HG02970 (cell line): Measurements from ENCODE around the gene RBMS3.

Experiments used
- ATAC-seq: cut with Tn5 transposase; IDR thresholded peaks from one replicate; pipeline ENCODE4 v1.9.1; 2021; ENCODE audit warnings: mild to moderate bottlenecking, moderate library complexity, moderate number of reproducible peaks; ENCODE audit not compliant: unreplicated experiment, low FRiP score

The RBMS3 gene

DNA sequence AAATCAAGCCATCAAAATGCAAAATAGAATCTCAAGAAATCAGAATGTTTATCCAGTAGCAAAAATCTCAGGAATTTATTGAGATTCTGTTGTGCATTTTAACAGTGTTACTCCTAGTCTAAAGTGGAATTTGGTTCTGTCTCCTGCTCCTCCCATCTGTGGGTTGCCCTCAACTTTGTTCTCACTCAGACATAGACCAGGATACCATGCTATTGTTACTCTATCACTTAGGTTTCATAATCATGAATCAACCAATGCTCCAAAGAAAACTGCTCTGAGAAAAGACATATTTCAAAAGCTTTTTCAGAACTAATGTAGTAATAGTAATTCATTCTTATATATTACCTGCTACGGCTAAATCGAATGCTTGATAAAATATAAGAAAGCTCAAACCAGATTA, 274.7 kb downstream of the RBMS3 start:
- no peak for ATAC-seq

DNA sequence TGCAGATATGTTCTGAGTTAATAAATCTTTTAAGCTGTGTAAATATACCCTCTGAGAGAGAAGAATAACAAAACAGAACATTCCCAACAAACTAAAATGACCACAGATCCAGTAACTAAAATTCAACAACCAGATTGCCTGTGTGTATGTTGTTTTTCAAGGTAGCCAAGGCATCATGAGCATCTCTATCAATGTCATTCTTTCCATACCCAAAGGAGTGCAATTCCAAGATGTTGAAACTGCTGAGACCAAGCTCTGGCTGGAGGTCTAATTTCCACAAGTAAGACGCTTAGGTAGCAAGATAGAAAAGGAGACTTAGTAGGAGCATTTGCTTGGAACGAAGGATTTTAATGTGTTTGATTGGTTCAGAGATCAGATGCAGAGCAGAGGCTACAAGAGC, 276.3 kb downstream of the RBMS3 start:
- no peak for ATAC-seq

DNA sequence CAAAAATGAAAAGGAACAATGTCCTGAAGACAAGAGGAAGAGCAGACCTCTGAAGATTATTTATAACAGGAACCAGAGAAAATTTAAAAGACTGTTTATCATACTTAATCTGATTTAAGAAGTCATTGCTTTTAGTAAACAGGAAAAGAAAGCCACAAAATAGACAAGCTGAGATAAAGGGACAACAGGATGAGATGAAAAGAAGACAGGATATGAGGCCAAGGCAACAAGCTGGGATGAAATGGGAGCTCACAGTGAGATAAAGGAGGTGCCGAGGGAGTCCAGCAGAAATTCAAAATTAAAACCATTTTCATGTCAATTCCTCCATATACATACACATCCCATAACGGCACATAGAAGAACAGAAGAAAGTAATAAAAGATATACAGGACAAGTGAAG, 277.0 kb downstream of the RBMS3 start:
- ATAC-seq = no peak

DNA sequence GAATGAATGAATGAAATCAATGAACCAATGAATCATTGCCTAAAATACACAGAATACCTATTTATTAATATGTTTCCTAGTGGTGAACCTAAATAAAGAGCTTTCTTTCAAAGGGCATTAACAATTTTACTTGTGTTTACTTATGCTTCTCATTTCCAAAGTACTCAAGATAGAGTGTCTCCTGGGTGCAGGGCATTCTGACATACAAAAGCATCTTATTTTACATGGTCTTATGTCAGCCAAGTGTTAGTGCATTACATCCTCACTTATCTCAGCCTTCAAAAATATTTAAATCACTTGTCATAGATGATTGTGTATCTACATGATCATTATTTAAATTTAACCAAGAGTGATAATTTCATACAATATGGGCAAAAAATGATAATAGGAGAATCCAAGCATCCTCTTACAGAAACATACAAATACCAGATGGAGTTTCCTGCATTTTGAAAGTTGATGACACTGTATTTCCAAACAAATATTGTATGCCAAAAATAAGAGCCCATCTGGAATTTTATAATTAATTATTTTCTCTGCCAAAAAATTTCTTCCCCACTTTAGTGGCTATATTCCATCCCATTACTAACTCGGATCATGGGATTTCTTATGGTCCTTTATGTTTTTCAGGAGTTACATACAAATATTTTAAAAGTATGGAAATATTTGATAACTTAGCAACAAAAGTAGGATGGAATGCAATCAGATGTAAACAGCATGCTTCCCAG, 279.0 kb downstream of the RBMS3 start:
- no peak for ATAC-seq

DNA sequence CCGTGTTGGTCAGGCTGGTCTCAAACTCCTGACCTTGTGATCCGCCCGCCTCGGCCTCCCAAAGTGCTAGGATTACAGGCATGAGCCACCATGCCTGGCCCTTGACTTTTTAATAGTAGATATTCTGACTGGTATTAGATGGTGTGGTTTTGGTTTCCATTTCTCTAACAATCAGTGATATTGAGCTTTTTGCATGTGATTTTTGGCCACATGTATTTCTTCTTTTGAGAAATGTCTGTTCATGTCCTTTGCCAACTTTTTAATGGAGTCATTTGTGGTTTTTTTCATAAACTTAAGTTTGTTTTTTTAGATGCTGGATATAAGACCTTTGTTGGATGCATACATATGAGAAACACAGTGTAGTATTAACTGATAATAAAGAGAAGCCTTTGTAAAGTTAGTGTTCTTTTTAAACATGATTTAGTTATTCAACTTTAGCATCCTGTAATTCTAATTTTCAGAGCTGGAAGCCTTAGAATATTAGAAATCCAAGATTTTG, 280.8 kb downstream of the RBMS3 start:
- ATAC-seq = no peak

DNA sequence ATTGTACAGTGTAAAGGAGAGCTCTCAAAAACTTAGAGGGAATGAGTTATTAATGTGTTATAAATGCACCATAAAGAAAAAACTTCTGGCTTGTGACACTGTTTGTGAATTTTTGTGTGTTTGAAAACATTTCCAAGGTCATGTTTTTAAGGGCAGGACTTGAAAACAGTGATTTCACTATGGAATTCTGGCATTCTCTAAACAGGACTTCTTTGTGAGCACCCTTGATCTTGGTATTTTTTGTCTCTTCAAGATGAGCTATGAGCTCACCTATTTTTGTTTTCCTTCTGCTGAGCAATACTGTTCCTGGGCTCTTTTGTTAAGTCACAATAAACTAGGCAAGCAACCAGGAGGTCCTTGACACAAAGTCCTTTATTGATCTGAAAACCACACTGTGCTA, 284.4 kb downstream of the RBMS3 start:
- no peak for ATAC-seq

DNA sequence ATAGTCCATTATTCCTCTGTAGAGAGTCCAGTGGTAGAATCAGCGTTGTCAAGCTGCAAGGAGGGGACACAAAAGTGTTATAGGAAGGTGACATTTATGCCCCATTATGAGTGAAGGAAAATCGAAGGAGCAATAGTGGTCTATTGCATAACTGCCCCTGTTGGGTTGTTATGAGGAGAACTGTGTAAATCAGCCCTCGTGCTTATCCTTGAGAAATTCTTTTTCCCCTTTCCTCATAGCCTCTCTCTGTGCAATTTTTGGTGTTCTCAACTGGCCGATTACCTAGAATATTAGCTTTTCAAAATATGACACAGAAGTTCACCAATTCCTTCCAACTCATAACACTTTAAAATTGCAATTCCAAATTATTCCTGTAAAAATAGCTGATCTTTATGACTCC, 286.6 kb downstream of the RBMS3 start:
- ATAC-seq = no peak

DNA sequence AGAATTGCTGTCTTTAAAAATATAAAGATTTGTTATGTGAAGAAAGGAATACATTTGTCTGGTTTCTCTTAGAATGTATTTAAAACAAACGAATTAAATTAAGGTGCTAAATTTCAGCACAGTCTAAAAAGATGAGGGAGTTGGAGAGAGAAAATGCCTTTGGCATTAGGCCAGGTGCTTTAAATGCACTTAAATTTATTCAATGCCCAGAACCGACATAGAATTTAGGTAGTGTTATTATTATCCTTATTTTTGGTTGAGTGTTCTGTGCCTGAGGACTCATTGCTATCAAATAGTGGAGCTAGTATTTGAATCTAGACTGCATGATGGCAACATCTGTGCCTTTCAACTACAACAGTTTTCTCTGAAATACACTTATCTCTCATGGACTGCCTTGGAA, 287.5 kb downstream of the RBMS3 start:
- no peak for ATAC-seq

DNA sequence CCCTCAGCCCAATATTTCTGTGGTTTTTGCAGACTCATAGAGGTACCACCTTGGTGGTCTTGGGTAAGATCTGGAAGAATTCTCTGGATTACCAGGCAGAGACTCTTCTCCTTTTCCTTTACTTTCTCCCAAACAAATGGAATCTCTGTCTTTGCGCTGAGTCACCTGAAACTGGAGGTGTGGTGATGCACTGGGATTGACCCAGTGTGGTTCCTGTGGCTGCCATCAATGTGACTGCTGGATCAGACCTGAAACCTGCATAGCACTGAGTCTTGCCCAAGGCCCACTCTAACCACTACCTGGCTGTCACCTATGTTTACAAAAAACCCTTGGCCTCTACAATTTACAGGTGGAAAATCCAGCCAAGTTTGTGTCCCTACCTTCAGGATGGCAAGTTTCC, 295.3 kb downstream of the RBMS3 start:
- no peak for ATAC-seq

DNA sequence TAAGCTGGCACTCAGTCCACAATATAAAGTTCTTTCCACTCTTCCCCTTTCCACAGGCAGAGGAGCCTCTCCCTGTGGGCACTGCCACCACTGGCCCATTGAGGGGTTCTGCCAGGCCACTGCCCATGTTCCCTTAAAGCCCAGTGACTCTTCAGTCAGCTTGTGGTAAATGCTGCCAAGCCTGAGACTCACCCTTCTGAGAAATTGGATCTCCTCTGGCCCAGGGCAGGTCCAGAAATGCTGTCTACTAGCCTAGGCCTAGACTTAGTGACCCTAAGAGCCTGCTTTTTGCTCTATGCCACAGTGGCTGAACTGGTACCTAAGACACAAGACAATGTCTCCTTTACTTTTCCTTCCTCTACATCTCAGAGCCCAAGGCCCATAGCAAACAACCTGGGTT, 295.8 kb downstream of the RBMS3 start:
- ATAC-seq = no peak

- ATAC-seq = no peak
Measured at GRCh38 chr3:29577250-29577649, 296.4 kb downstream of the RBMS3 start.

GRCh38 chr3:29581311-29581710, 300.4 kb downstream of the RBMS3 start:
- no peak for ATAC-seq

GRCh38 chr3:29582273-29582672, 301.4 kb downstream of the RBMS3 start:
- no peak for ATAC-seq

- no peak for ATAC-seq
Measured at GRCh38 chr3:29583861-29584260, 303.0 kb downstream of the RBMS3 start.

- no peak for ATAC-seq
Measured at GRCh38 chr3:29585368-29585767, 304.5 kb downstream of the RBMS3 start.

DNA sequence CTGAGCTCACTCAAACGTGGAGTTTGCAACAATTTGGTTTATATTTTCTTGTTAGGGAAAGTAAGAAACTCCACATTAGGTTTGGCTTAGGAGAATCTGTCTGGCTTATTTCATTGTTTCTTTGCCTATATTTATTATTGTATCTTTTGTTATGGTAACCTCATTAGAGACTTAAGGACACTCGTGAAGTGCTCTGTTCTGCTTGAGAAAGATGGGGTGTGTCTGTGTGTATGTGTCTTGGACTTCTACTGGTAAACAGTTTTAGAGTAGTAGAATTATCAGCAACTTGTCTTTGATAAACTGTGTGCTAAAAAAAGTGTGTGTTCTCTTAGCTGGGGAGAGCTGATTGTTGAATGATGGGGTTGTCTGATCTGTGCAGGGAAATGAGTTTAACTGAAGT, 306.5 kb downstream of the RBMS3 start:
- no peak for ATAC-seq

GRCh38 chr3:29590012-29590411, 309.1 kb downstream of the RBMS3 start:
- no peak for ATAC-seq

GRCh38 chr3:29590461-29590860, 309.6 kb downstream of the RBMS3 start:
- ATAC-seq = no peak

- ATAC-seq = no peak
Measured at GRCh38 chr3:29591579-29591978, 310.7 kb downstream of the RBMS3 start.

DNA sequence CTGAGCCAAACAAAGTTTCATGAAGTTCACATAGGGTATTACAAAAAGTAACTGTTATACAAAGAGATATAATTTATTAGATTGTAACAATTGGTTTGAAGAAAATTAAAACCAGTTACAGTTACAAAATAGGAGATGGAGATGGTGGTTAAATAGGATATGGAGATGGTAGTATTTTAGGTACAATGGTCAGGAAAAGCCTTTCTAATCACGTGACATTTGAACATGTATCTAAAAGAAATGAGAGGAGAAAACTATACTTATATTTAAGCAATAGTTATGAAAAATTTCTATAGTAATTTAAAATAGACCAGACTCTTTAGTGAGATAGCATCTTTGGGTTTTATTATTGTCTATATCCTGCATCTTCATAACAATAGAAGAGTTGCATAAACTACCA, 312.9 kb downstream of the RBMS3 start:
- ATAC-seq = no peak

GRCh38 chr3:29594261-29594660, 313.4 kb downstream of the RBMS3 start:
- no peak for ATAC-seq

DNA sequence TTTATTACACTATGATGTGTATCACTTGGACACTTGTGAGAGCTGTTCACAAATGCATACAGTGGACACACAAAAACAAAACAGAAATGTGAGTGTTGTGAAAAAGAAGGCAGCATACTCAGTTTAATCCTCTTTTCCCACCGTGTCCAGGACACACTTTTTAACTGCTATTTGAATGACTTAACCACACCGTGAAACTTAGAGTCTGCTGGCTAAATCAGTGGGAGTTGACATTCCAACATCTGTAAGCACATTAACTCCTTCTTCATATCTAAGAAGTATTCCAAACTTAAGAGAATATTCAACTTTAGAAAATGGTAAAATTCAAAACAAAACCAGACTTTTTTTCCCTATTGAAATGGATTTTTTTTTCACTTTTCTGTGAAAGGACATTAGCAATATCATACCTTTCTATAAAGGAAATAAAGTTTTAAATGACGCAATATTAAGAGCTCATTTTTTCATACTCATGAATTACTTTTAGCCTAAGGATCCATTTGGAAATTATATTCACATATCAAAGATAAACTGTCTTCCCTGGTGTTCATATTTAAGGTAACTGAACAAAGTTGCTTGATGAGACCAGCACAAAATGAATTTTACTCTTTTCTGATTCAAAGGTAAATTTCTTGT, 316.6 kb downstream of the RBMS3 start:
- ATAC-seq = no peak
